Left ventricle myocardium superior (tissue), 1 donor: ENCODE measurements around the gene DCAF11. TPM values are rescaled to one million over a fixed set of nuclear protein-coding genes. Genes with fewer than 3 reads are reported as not detected.
A peak's percentile ranks its signal among the peaks of the same experiment; 100 is the strongest.

ENCODE experiments used
- ATAC-seq: fragments of 200-7000 bp; cut with Tn5 transposase; one replicate; pipeline ENCODE4 v1.9.1; 2020; ENCODE audit warnings: mild to moderate bottlenecking, moderate library complexity
- DNase-seq: peaks from one replicate; pipeline ENCODE4 v3.0.0-alpha.2; 2020
- intact Hi-C: fragments of 100-400 bp; cut with micrococcal nuclease; formaldehyde crosslinking; loops from one replicate; pipeline ENCODE4 v1.11.0; 2022
- long read RNA-seq: library from polyadenylated mRNA; unstranded; transcript quantifications from one replicate; pipeline ENCODE4 v2.0.0, GENCODE V29; 2021
- total RNA-seq: library from RNA; stranded (reverse); fragmentation: NEBNext Ultra II Directional; extraction: Animal tissue kit (Norgen Biotek cat#: 25700); gene quantifications from one replicate; pipeline ENCODE4 v1.2.1, GENCODE V29; 2021
- donor health status: DM: no; HTN: yes; CAD: no; lungs with severe emphysema.

Gene DCAF11
- 85.8 TPM for total RNA-seq
- long read RNA-seq, full-length matches to known transcripts = 39 of 101 reads
- long read RNA-seq, partial matches to known transcripts = 44 of 101 reads
- long read RNA-seq, other reads (novel, unspliced or antisense) = 18 of 101 reads

GRCh38 chr14:24114532-24115421 is at the start of gene DCAF11, which contains the start of gene NRL:
DCAF11 (plus strand) TSS chr14:24114777; CDS start chr14:24115595, 818 bp downstream.
NRL (minus strand) TSS chr14:24114949; CDS start chr14:24082848, 32,101 bp downstream.
- ATAC-seq (peak; percentile 94), DNase-seq (peak; percentile 99)
- intact Hi-C loops = no loop called here

DNA sequence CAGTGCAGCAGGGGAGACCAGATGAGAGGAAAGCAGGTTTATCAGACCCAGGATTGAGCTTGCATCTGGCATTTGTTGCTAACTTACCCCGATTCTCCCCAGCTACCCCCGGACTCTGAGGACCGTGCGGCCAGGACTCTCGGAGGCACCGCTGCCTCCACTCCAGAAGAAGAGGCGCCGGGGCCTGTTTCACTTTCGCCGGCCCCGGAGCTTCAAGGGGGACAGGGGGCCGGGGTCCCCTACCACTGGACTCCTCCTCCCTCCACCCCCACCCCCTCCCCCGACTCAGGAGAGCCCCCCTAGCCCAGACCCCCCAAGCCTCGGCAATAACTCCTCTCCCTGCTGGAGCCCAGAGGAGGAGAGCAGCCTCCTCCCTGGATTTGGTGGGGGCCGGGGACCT is 49.7 kb upstream of the DCAF11 start:
- intact Hi-C loops = no loop called here
- DNase-seq = no peak
- ATAC-seq = no peak

DNA sequence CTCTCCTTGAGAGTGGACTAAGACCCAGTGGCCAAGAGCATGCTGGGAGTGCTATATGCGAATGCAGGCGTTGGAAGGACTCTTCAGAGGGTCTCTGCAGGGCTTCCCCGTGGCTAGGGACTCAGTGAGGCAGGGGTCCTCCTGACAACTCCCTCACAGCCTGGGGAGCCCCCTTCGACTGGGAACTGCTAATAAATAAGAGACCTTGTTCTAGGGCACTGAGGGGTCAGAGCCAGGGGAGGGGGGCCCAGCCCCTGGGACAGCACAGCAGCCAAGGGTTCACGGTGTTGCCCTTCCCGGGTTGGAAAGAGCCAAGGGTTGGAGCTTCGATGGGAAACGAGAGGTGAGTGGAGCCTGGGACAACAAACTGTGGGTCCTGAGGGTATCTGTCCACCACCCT is 49.2 kb upstream of the DCAF11 start:
- intact Hi-C loops = no loop called here
- DNase-seq (no peak), ATAC-seq (no peak)

DNA sequence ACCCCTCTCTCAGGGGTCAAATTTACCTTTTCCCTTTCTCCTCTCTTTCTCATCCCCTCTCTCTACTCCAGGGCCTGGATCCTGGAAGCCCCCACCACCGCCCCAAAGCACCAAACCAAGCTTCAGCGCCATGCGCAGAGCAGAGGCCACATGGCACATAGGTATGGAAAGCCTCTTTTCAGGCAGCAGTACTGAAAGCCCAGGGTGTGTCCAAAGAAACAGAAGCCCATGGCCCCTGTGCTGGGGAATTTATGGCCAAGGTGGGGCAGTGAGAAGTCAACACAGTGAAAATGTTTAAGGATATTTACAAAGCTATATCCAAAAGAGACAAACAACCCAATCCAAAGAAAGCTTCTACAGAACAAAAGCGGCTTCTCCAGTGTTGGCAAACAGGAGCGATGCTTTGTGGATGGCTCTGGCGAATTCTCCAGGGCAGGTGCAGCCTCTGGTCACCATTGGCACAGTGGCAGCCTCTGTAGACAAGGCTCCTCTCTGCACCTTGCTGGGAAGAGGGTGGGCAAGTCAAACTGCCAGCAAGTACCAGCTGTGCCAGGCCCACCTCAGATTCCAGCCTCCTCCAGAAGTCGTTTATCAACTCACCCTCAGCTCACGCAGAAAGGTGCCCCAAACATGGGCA is 48.0 kb upstream of the DCAF11 start:
- ATAC-seq (no peak), DNase-seq (no peak)
- intact Hi-C loops = no loop called here

- ATAC-seq (no peak), DNase-seq (no peak)
- intact Hi-C loops = no loop called here
These were observed 47.2 kb upstream of the DCAF11 start for GRCh38 chr14:24067133-24068082.

- ATAC-seq (no peak), DNase-seq (no peak)
- intact Hi-C loops = no loop called here
These were observed 45.7 kb upstream of the DCAF11 start for GRCh38 chr14:24068711-24069410.

- no peak for DNase-seq
- no peak for ATAC-seq
- intact Hi-C loops = no loop called here
These were observed 45.2 kb upstream of the DCAF11 start for GRCh38 chr14:24069411-24069735.

- intact Hi-C loops = no loop called here
- no peak for DNase-seq
- no peak for ATAC-seq
These were observed 44.1 kb upstream of the DCAF11 start for GRCh38 chr14:24070285-24071143.

DNA sequence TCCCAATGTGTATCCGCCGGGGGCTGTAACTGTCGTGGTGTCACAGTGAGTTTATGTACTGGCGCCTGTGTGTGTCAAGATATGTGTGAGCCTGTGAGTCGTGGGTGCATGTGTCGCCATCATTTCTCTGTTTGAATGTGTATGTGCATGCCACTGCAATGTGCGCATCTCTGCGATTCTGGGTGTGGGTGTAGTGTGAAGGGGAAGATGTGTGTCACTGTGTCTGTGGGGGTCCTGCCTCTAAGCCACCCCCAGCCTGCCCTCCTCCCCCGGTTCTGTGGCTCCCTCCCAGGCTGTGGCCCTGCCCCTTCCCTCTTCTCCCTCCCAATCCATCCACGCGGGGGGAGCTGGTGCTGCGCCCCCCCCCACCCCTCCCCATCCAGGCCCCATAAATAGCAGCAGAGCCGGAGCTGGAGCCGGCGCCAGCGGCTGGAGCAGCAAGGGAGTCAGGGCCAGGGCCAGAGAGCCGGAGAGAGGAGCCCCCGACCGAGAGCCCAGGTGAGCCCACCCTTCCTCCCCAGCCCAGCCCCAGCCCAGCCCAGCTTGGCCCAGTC is 43.4 kb upstream of the DCAF11 start, which contains the start of gene CPNE6:
CPNE6 (plus strand) TSS at position 419 of the 554 bp plus-strand sequence. CDS start 1,375 bp downstream, outside the sequence.
- intact Hi-C loops = no loop called here
- ATAC-seq (no peak), DNase-seq (no peak)

GRCh38 chr14:24071836-24072430 is 42.6 kb upstream of the DCAF11 start:
- no peak for DNase-seq
- ATAC-seq = no peak
- intact Hi-C loops = no loop called here

DNA sequence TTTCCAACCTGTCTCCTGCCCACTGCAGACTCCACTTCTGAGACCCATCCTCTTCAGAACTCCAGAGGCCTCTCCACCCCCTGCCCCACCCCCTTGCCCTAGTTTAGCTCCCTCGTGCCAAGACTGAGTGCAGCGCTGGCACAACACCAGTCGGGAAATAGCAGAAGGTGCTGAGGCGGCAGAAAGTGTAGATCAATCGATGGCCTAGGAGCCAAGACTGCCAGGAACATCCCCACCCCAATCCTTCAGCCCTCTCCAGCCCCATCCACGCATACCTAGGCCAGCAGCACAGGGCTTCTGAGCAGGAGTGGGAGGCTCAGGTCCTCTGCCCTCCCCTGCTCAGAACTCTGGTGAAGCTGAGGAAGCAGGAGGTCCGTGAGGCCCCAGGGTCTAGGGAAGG is 42.1 kb upstream of the DCAF11 start:
- ATAC-seq = no peak
- no peak for DNase-seq
- intact Hi-C loops = no loop called here

GRCh38 chr14:24072881-24073877 is 41.4 kb upstream of the DCAF11 start:
- ATAC-seq = no peak
- intact Hi-C loops = no loop called here
- DNase-seq = no peak

DNA sequence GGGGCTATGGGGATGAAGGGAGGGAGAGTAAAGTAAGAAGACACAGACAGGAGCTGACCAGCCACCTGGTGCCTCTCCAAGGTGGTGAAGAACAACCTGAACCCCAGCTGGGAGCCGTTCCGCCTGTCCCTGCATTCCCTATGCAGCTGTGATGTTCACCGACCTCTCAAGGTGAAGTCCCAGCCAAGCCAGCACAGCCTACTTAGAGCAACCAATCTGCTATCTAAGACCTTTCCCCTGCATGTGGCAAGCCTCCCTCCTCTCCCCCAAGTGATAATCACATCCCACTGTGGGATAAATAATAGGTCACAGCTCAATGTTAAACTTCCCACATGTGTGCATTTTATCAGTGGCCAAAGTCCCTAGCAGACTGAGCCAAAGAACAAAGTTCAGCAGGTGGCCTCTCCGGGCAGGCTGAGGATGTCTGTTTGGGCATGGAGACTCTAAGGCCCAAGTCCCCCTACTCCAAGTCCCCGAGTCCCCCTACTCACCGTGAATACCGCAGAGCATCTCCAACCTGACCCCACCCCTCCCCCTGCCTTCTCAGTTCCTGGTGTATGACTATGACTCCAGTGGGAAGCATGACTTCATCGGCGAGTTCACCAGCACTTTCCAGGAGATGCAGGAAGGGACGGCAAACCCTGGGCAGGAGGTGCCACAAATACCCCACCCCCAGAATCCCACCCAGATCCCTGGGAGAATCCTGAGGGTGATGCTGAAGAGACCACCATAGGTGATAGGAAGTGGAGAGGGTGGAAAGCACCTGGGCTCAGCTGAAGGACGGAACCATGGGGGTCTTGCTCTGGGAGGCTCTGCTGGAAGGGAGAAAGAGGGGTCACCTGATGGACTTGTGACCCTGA is 39.7 kb upstream of the DCAF11 start:
- DNase-seq (no peak), ATAC-seq (no peak)
- intact Hi-C loops = no loop called here

GRCh38 chr14:24075485-24076301 is 38.9 kb upstream of the DCAF11 start:
- intact Hi-C loops = no loop called here
- ATAC-seq = no peak
- DNase-seq = no peak
